ENCODE results near the gene FRMD4B. TPM values are rescaled to one million over a fixed set of nuclear protein-coding genes. Genes with fewer than 3 reads are reported as not detected.

Gene FRMD4B
- total RNA-seq, 4 donors from 2014 or later: 58.0 to 71.9 (median 63.4) TPM

GRCh38 chr3:69137412-69137811 is 248.5 kb downstream of the FRMD4B start:
- DNase-seq (ENCODE audit: low spot score in 2 of 2): no peak
- 97 to 98% methylated on average over 2 of the region's 2 CpGs for WGBS, 2 donors
- no peak overlapping the region for H3K4me3 ChIP-seq (ENCODE audit: low read depth, poor library complexity, severe bottlenecking)
- TF ChIP-seq CTCF (IDR thresholded peaks at IDR 0.05): no peak
- TF ChIP-seq POLR2A (IDR thresholded peaks at IDR 0.05): no peak
- intact Hi-C loops (cut with DNase I; ENCODE audit: low total_unique reads): no loop called here

DNA sequence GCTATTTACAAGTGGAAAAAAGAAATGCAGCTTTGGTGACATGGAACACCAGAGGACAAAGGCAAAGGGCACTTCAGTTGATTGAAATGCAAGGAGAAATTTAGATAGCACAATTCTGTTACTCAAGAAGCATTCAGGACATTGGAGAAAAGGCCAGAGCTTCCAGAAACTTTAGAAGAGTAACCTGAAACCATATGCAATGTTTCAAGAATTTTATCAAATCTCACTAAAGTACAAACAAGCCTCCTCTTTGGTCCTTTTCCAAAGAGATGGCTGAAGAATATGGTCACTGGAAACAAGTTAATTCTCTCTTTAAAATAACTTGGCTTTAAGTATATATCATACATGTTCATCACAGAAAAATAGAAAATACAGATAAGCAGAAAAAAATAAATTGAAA is 248.9 kb downstream of the FRMD4B start:
- TF ChIP-seq CTCF (IDR thresholded peaks at IDR 0.05): no peak
- no peak for TF ChIP-seq POLR2A (IDR thresholded peaks at IDR 0.05)
- intact Hi-C loops (cut with DNase I; ENCODE audit: low total_unique reads): no loop called here
- H3K4me3 ChIP-seq (ENCODE audit: low read depth, poor library complexity, severe bottlenecking): no peak overlapping the region
- DNase-seq (ENCODE audit: low spot score in 2 of 2): no peak

- H3K4me3 ChIP-seq (ENCODE audit: low read depth, poor library complexity, severe bottlenecking): no peak overlapping the region
- no peak for DNase-seq (ENCODE audit: low spot score in 2 of 2)
- intact Hi-C loops (cut with DNase I; ENCODE audit: low total_unique reads): no loop called here
- TF ChIP-seq POLR2A (IDR thresholded peaks at IDR 0.05) (no peak), CTCF (IDR thresholded peaks at IDR 0.05) (no peak)
Measured at GRCh38 chr3:69130689-69131088, 255.2 kb downstream of the FRMD4B start.

GRCh38 chr3:69129531-69129930 is 256.4 kb downstream of the FRMD4B start:
- intact Hi-C loops (cut with DNase I; ENCODE audit: low total_unique reads): no loop called here
- no peak for TF ChIP-seq CTCF (IDR thresholded peaks at IDR 0.05)
- TF ChIP-seq POLR2A (IDR thresholded peaks at IDR 0.05): no peak
- DNase-seq (ENCODE audit: low spot score in 2 of 2): no peak
- no peak overlapping the region for H3K4me3 ChIP-seq (ENCODE audit: low read depth, poor library complexity, severe bottlenecking)
- WGBS, 2 donors: 19 to 35% methylated on average over 1 of the region's 1 CpG

DNA sequence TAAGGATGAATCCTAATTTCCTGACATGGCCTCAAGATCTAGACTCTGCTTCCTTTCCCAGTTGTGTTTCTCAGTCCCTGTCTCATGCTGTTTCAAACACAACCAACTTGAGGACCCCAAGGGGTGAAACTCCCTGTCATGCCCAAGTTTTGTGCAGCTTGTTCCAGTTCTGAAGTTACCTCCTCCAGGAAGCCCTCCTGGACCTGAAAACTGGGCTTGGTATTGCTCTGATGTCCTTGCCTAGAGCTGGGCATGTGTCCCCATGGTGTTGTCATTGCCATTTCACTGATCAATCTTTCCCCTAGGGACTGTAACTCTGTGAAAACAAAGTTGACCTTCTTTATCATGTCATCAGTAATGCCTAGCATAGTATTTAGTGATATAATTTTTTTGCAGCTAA is 257.4 kb downstream of the FRMD4B start:
- no peak overlapping the region for H3K4me3 ChIP-seq (ENCODE audit: low read depth, poor library complexity, severe bottlenecking)
- DNase-seq (ENCODE audit: low spot score in 2 of 2): no peak
- intact Hi-C loops (cut with DNase I; ENCODE audit: low total_unique reads): no loop called here
- no peak for TF ChIP-seq POLR2A (IDR thresholded peaks at IDR 0.05)
- no peak for TF ChIP-seq CTCF (IDR thresholded peaks at IDR 0.05)

DNA sequence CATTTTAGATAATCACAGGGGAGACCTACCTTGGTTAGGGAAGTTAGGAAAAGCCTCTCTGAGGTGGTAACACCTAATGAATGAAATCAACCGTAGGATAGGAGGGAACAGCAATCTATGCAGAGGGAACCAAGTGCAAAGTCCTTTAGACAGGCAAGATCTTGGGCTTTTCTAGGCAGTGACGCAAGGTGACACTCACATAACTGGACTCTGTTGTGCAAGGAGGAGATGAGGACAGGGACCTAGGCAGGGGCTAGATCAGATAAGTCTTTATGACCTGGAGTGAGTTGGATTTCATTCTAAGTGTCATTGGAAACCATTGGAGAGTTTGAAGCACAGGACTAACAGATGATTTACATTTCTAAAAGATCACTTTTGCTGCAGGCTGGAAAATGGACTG is 258.9 kb downstream of the FRMD4B start:
- intact Hi-C loops (cut with DNase I; ENCODE audit: low total_unique reads): no loop called here
- no peak overlapping the region for H3K4me3 ChIP-seq (ENCODE audit: low read depth, poor library complexity, severe bottlenecking)
- WGBS, 2 donors: 83 to 97% methylated on average over 2 of the region's 2 CpGs
- TF ChIP-seq POLR2A (IDR thresholded peaks at IDR 0.05) (no peak), CTCF (IDR thresholded peaks at IDR 0.05) (no peak)
- no peak for DNase-seq (ENCODE audit: low spot score in 2 of 2)

Data from lower leg skin (tissue), 4 donors.